GM18505 (cell line): ENCODE measurements around the gene PODNL1.

ENCODE experiments used
- ATAC-seq: cut with Tn5 transposase; IDR thresholded peaks from one replicate; pipeline ENCODE4 v1.9.1; 2021; ENCODE audit not compliant: unreplicated experiment
- POLR2A ChIP-seq: IDR thresholded peaks from 4 replicates; pipeline ENCODE4 v1.6.1; 2011; ENCODE audit warnings: borderline replicate concordance; ENCODE audit not compliant: insufficient read depth, insufficient read length; ENCODE audit errors: extremely low read depth

PODNL1 gene

DNA sequence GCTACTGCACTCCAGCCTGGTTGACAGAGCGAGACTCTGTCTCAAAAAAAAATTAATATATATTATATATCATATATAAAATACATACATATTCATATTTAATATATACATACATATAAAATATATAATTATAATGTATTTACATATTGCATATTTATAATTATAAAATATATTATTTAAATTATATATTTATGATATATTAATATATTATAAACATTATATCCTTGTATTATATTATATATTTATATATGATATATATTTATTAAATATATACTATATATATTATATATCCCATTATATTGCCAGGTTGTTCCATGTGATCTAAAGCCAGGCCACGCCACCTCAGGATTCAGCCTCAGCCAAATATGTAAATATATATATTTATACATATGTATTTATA, 42.0 kb downstream of the PODNL1 start:
- no peak for TF ChIP-seq POLR2A
- no peak for ATAC-seq

DNA sequence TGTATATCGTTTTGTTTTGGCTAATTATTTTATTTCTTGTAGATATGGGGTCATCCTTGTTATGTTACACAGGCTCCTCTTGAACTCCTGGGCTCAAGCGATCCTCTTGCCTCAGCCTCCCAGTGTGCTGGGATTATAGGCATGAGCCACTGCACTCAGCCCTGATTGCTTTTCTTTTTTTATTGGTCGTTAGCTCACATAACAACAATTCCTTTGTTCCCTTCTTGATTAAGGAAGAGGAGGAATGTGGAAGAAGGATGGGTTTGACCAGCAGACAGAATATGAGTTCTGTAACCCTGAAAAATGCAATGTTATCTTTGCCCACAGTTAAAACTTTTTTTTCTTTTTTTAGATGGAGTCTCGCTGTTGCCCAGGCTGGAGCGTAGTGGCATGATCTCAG, 43.7 kb downstream of the PODNL1 start:
- no peak for TF ChIP-seq POLR2A
- ATAC-seq, result no peak

DNA sequence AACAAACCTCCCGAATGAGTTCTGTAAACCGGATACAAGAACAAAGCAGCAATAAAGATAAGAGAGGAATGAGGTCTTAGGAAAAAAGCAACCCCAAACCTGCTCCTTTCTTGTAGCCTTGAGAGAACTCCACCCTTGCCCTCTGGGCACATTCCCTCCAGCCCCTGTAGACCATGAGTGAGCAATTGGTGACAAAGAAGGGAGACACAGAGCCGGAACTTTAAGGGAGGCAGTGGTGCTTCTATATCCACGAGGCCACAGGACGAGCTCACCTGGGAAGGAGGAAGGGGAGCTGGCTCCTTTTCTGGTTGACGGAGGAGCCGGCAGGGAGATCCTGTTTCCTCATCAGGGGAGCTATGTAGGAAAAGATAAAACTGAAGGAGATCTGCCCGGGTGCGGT, 45.3 kb downstream of the PODNL1 start:
- no peak for ATAC-seq
- TF ChIP-seq POLR2A, result no peak

DNA sequence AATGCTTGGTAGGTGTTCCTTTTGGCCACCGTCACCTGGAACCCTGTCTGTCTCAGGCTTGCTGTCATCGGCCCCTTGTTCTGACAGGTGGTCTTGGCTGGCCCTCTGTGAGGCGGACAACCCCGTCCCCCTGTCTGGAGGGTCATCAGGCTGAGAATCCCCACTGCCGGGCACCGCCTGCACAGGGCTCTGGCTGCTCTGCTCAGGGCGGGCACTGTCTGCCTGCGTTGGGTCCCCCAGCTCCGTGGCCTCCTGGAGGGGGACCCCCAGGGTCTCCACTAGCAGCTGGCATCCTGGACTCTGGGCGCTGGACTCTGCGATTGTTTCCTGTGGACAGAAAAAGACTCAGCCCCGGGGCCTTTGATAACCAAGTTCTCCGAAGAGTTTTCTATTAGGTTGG, 48.1 kb downstream of the PODNL1 start:
- no peak for TF ChIP-seq POLR2A
- ATAC-seq, result no peak

DNA sequence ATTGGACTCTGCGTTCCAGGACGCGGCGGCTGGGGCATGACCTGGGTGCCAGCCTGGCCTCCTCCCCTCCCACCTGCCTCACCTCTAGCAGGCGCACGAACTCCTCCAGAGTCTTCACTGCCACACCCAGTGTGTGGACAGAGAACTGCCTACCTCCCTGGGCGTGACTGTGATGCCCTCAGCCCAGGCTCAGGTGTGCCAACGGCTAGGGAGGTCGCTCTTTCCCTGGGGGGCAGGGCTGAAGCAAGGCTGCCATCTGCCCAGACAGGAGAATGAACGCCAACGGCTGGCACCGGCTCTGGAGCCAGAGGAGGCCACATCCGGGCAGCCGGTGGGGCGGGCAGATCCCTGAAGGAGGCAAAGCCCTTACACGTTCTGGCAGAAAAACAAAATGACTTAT, 49.9 kb downstream of the PODNL1 start:
- ATAC-seq, result no peak
- TF ChIP-seq POLR2A, result no peak

DNA sequence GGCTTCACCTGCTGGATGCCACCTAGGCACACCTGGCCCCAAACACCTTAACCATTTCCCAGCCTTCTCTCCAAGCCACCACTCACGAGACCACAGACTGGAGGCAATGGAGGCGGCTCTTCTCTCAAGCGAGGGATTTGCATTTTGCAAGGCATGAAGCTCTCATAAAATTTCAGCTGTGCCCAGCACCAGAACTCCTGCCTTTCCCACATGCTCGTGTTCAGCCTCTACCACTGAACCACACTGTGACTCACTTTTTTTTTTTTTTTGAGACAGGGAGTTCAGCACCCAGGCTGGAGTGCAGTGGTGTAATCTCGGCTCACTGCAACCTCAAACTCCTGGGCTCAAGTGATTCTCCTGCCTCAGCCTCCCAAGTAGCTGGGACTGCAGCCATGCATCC, 50.7 kb downstream of the PODNL1 start:
- TF ChIP-seq POLR2A, result no peak
- no peak for ATAC-seq

DNA sequence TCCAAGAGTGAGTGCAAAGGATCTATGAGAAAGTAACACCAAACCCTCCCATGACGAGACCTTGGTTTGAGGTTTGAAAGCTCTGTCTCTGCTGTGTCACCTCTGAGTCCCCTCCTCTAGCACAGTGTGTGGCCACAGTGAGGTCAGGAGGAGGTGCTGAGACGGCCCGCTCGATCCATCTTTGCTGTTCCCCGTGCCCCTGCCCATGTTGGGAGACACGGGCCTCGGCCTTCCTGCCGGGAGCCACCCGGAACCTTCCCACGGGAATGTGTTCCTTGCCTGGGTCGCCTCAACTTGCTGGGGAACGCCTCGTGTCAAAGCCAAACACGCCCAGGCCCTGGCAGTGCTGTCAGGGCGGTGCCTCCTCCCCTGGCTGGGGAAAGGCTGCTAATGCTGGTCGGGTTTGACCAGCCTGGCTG, 51.2 kb downstream of the PODNL1 start:
- TF ChIP-seq POLR2A, result no peak
- ATAC-seq, result no peak

DNA sequence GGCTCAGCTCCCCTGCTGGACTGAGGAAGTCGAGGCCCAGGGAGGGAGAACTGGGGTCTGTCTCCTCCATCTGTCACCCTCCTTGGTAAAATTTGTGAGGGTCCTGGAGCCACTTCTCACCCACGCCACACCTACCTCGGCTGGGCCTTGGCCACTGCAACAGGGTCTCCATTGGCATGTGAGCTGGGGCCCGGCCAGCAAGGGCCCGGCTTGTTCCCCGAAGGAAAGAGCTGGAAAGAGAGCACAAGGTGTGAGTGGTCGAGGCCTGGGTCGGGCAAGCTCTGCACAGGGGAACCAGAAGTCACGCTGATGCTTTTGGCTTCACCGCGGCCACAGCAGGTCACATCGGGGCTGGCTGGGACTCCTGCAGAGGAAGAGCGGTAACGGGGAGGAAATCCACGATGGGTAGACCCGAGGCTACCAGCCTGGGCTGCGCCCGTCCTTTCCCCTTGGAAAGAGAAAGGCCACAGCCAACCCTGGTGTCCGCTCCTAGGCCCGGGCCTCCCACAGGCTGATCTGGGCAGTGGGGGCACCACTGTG, 52.3 kb downstream of the PODNL1 start:
- no peak for ATAC-seq
- no peak for TF ChIP-seq POLR2A

DNA sequence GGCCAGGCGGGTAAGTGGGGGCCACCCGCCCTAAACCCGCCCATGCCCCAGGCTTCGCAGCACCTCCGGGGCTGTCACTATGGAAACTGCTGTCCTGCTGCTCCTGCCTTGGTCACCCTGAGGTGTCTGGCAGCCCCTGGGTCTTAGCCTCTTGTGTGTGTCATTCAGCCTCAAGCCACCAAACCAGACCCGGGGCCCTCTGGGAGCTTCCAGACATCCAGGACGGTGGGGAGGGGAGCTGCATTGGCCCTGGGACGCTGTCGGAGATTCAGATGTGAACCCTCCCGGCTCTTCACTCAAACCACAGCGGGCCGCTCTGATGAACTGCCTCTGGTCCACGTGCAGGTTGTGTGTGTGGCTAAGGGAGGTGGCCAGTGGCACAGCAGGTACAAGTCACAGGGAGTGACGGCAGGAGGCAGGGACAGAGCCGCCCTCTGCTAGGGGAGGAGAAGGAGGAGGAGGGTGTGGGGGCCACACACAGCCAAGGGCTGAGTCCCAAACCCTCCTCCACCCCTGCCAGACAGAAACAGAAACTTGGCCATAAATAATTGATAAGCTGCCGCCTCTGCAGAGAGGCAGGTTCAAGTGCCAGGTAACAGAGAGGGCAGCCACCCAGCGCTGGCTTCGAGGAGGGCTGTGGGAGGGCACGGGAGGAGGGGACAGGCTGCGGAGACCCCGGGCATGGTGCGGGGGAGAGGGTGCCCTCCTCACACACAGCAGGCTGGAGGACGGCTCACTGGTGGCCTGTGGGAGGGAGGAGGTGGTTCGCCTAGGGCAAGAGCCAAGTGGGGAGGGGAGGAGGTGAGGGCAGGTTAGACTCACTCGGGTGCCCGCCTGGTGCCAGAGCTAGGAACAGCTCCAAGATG, 53.3 kb downstream of the PODNL1 start:
- ATAC-seq, result no peak
- no peak for TF ChIP-seq POLR2A

DNA sequence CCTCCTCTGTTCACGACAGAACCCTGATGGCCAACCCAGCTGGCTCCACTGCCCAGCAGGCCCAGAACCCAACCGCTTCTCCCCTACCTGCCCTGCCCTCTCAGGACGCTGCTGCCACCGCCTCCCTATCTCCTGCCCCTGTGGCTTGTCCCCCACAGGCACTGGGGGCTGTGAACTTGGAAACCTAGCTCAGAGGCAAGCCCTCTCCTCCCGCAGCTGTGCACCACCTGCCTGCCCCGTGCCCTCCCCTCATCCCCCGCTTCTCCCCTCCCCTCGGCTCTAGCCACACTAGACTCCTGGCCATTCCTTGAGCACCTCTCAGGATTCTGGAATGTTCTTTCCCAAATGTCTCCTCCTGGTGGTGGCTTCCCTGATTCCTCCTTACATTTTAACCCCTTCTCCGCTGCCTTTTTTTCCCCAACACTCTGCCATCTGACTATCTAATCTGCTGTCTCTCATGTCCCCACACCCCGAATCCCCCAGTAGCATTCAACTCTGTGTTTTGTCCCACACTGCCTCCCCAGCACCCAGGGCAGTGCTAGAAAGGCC, 54.6 kb downstream of the PODNL1 start:
- no peak for TF ChIP-seq POLR2A
- ATAC-seq, result no peak

DNA sequence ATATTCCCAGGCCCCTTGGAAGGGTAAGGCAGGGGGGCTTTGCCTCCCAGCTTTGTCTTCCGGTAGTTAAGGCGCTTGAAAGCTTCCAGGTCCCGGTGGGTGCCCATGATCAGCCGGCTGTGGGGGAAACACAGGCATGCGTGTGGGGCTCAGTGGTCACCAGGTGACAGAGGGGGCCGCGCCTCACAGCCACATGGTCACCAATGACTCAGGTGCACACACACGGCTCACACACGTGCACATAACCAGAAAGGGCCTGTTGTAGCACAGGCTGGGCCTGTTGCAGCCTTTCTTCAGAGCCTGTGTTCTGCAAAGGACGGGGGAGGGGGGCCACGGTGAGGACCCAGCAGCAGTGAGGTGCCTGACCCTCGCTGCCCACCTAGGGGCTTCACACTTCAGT, 55.4 kb downstream of the PODNL1 start:
- ATAC-seq, result no peak
- no peak for TF ChIP-seq POLR2A

DNA sequence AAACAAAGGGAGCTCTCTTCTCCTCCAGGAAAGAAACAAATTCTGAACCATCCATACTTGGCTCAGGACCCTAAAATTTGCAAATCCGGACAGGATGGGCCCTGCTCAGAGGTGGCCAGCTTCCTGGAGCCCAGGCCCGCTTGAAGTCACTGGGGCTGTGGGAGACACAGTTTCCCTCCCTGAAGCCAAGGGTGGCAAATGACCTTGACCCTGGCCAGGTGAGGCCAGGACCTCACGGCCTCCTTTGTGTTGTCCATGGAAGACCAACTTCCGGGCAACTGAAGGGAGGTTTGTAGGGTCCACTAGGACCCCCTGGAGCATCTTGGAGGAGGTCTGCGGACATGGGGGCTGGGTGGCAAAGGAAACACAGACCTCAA, 55.8 kb downstream of the PODNL1 start:
- no peak for ATAC-seq

DNA sequence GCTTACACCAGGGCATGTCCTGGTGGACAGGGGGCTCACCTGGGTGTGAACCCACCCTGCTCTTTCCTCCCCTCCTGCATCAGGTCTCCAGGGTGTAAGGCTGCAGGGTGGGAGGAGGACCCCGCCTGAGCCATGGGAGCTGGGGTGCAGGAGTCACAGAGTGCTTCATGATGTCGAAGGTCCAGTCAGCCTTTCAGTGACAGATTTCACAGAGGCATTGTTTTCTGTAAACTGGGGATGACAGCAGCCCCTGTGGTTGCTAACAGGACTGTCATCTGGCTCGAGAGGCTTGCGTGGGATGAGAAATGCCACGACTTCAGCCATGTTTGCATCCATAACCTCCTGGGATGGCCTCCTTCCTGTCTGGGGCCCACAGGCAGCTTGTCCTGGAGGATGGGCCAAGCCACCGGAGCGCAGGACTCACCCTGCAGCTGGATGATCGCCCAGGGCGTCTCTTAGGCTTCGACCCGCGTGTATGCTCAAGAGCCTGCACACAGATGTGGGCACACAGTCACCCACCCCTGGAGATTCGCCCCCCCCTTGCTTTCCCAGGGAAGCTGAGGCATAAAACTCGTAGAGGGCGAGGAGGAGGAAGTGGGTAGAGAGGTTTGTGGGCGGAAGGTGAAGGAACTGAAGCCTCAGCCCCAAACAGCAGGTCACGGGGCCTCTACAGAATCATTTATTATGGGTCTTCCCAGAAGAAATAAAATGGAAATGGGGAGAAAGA, 56.4 kb downstream of the PODNL1 start:
- no peak for ATAC-seq
- TF ChIP-seq POLR2A, result no peak

More for the DNA sequence above, 55.8 kb downstream of the PODNL1 start:
- no peak for TF ChIP-seq POLR2A

DNA sequence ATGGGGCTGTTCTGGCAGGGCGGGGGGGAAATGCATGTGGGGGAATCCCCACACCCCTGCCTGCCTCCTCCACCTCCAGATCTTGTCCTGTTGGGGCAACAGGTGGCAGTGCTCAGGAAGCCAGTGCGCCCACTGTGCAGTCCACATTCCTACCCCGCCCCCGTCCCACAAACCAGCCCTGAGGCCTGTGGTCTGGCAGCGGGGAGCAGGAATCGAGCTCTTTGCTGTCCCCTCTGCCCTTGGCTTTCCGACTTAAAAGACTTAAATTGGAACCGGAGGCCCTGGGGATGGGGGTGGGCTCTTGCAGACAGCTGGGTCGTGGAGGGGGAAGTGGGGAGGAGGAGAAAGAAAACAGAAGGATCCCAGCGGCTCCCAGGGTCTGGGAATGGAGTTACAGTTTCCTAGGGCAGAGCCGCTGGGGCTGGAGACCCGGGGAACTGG, 56.9 kb downstream of the PODNL1 start:
- no peak for ATAC-seq
- TF ChIP-seq POLR2A, result no peak
